GM12878 (cell line): ENCODE results near the gene PDE11A. TPM values are rescaled to one million over a fixed set of nuclear protein-coding genes. Genes with fewer than 3 reads are reported as not detected.

ENCODE experiments used
- ATAC-seq: fragments of 200-7000 bp; cut with Tn5 transposase; 3 replicates; pipeline ENCODE4 v1.9.1; 2020; ENCODE audit warnings: mild to moderate bottlenecking, moderate library complexity
- BruUV-seq: library from RNA; stranded (reverse); fragments of 400-500 nt; replicated peaks from 2 replicates; lab custom pipeline; 2021; lab: Mats Ljungman, UMichigan
- CTCF ChIA-PET: fragments of 300-600 bp; sonication (Branson Sonifier 250); formaldehyde crosslinking; extraction: SDS; loops from one replicate; lab custom pipeline; 2021; ENCODE audit warnings: inconsistent platforms; lab: Yijun Ruan, JAX
- POLR2A ChIA-PET: fragments of 350-600 bp; formaldehyde crosslinking; extraction: SDS; loops from one replicate; lab custom pipeline; 2021; ENCODE audit warnings: inconsistent platforms; lab: Charles Lee
- RAD21 ChIA-PET: fragments of 300-600 bp; sonication (Branson Sonifier 250); formaldehyde crosslinking; loops from one replicate; lab custom pipeline; 2023; ENCODE audit warnings: antibody characterized with exemption; ENCODE audit not compliant: unreplicated experiment; lab: Charles Lee
- SMC1A ChIA-PET: fragments of 300-600 bp; sonication (Branson Sonifier 250); formaldehyde crosslinking; loops from one replicate; lab custom pipeline; 2023; ENCODE audit not compliant: unreplicated experiment, uncharacterized antibody; lab: Charles Lee
- DNase-seq: peaks from one replicate; pipeline ENCODE4 v3.0.0-alpha.2; 2011; ENCODE audit warnings: low read depth, low spot score
- FAIRE-seq: peaks from 3 replicates; lab custom pipeline; 2011; peaks lifted over from hg19 to GRCh38; lab: Jason Lieb, UNC
- H2AFZ ChIP-seq: 2 replicates; pipeline ENCODE4 v1.6.0; 2011; ENCODE audit warnings: low read depth, low read length, control low read depth; ENCODE audit not compliant: control insufficient read depth
- H3K27ac ChIP-seq: 2 replicates; pipeline ENCODE4 v1.5.1; 2011; ENCODE audit warnings: control low read depth; ENCODE audit not compliant: control insufficient read depth, insufficient read depth
- H3K27me3 ChIP-seq, 2 experiments: replicated peaks in 1 of 2; 2 replicates each; pipeline versions ENCODE4 v1.6.0 to v1.6.1; 2011; ENCODE audit warnings: low read length in 1 of 2; ENCODE audit not compliant: control insufficient read depth in 2 of 2, insufficient read depth in 2 of 2
- H3K36me3 ChIP-seq, 2 experiments: 2 replicates each; pipeline ENCODE4 v1.5.1; 2011; ENCODE audit warnings: low read length in 1 of 2; ENCODE audit not compliant: control insufficient read depth in 2 of 2, insufficient read depth in 2 of 2
- H3K4me1 ChIP-seq: 2 replicates; pipeline ENCODE4 v1.6.1; 2011; ENCODE audit warnings: mild to moderate bottlenecking, low read length, moderate library complexity, mixed read lengths; ENCODE audit not compliant: control insufficient read depth, insufficient read depth
- H3K4me2 ChIP-seq: 2 replicates; pipeline ENCODE4 v1.6.0; 2011; ENCODE audit warnings: control low read depth; ENCODE audit not compliant: control insufficient read depth, insufficient read depth
- H3K4me3 ChIP-seq: fragments of 200-600 bp; sonication (generic); 2 replicates; pipeline ENCODE4 v1.5.1; 2016
- H3K79me2 ChIP-seq: 2 replicates; pipeline ENCODE4 v1.6.0; 2011; ENCODE audit warnings: low read length; ENCODE audit not compliant: control insufficient read depth, insufficient read depth
- H3K9ac ChIP-seq: 2 replicates; pipeline ENCODE4 v1.8.0; 2011; ENCODE audit warnings: low read length, control low read depth, mixed read lengths; ENCODE audit not compliant: control insufficient read depth, insufficient read depth
- H3K9me3 ChIP-seq: replicated peaks from 3 replicates; pipeline ENCODE4 v1.5.1; 2011; ENCODE audit warnings: mild to moderate bottlenecking, low read length; ENCODE audit not compliant: control insufficient read depth, insufficient read depth
- H4K20me1 ChIP-seq: 2 replicates; pipeline ENCODE4 v1.6.0; 2011; ENCODE audit not compliant: control insufficient read depth, insufficient read depth
- EZH2 ChIP-seq: IDR thresholded peaks from 2 replicates; pipeline ENCODE4 v1.6.1; 2012; ENCODE audit warnings: low read depth, mild to moderate bottlenecking, control low read depth, inconsistent platforms, low read length, borderline replicate concordance; ENCODE audit not compliant: control insufficient read depth
- JUNB ChIP-seq: IDR thresholded peaks from 2 replicates; pipeline ENCODE4 v1.6.1; 2016; ENCODE audit warnings: antibody characterized with exemption, mild to moderate bottlenecking
- JUND ChIP-seq: IDR thresholded peaks from 2 replicates; pipeline ENCODE4 v1.6.1; 2012; ENCODE audit warnings: low read depth, mild to moderate bottlenecking, low read length, improper control_type of control experiment, moderate library complexity
- MYB ChIP-seq: fragments of 150-350 bp; IDR thresholded peaks from 2 replicates; pipeline ENCODE4 v1.6.1; 2014; ENCODE audit warnings: mild to moderate bottlenecking, low read depth, low read length, borderline replicate concordance
- NFYA ChIP-seq: IDR thresholded peaks from 2 replicates; pipeline ENCODE4 v1.6.1; 2011; ENCODE audit warnings: low read depth, mild to moderate bottlenecking, low read length, improper control_type of control experiment, borderline replicate concordance
- POLR2AphosphoS5 ChIP-seq: IDR thresholded peaks from 2 replicates; pipeline ENCODE4 v1.6.1; 2011; ENCODE audit warnings: mild to moderate bottlenecking, low read length, inconsistent platforms
- RB1 ChIP-seq: fragments of 450-650 bp; formaldehyde crosslinking; IDR thresholded peaks from 2 replicates; pipeline ENCODE4 v1.6.1; 2017; ENCODE audit warnings: mild to moderate bottlenecking, borderline replicate concordance
- SPI1 ChIP-seq: IDR thresholded peaks from 2 replicates; pipeline ENCODE4 v1.6.1; 2011; ENCODE audit warnings: low read depth, mild to moderate bottlenecking, low read length, moderate library complexity, borderline replicate concordance; ENCODE audit not compliant: insufficient read depth
- SREBF1 ChIP-seq: IDR thresholded peaks from 2 replicates; pipeline ENCODE4 v1.6.1; 2012; ENCODE audit warnings: mild to moderate bottlenecking, low read length
- TCF7 ChIP-seq: IDR thresholded peaks from 2 replicates; pipeline ENCODE4 v1.6.1; 2014; ENCODE audit warnings: antibody characterized with exemption, borderline replicate concordance
- ZNF24 ChIP-seq: fragments of 450-650 bp; IDR thresholded peaks from 2 replicates; pipeline ENCODE4 v1.6.1; 2017; ENCODE audit warnings: antibody characterized with exemption, mild to moderate bottlenecking
- WGBS: methylation state at CpG from one replicate; pipeline ENCODE4 v1.1.6; 2016; ENCODE audit warnings: low lambda C conversion rate; ENCODE audit not compliant: insufficient replicate concordance, insufficient coverage; ENCODE audit errors: missing lambda C conversion rate; 5-methylcytosine and 5-hydroxymethylcytosine counted together
- in situ Hi-C: fragments of 300-500 bp; cut with MboI; formaldehyde crosslinking; loops from 9 replicates; pipeline ENCODE4 v1.14.3; 2018; ENCODE audit warnings: mixed read lengths
- intact Hi-C: fragments of 100-400 bp; cut with micrococcal nuclease; formaldehyde crosslinking; loops from one replicate; pipeline ENCODE4 v1.14.2; 2022; ENCODE audit not compliant: unreplicated experiment
- polyA plus RNA-seq, 11 experiments: library from polyadenylated mRNA; depleted of rRNA in 4 of 11; unstranded in 6 of 11; stranded (reverse) in 5 of 11; fragments of >200 nt; fragmentation: Nextera tagmentation in 4 of 11; fragmentation: Illumina TruSeq in 1 of 11; extraction: Ambion mirVana in 4 of 11; extraction: Trizol in 1 of 11; gene quantifications; 1 replicate in 1 of 11; 2 replicates in 10 of 11; pipeline versions ENCODE4 v1.2.1 to v1.2.3, GENCODE V29; 2011 to 2016; ENCODE audit warnings: inconsistent platforms in 2 of 11, missing spikeins in 2 of 11, low read depth in 1 of 11
- total RNA-seq, 4 experiments: library from RNA; depleted of rRNA in 3 of 4; stranded (reverse); fragments of >200 nt in 3 of 4; fragmentation: Illumina TruSeq in 1 of 4; extraction: Trizol in 1 of 4; gene quantifications; 2 replicates each; pipeline versions ENCODE4 v1.2.1 to v1.2.3, GENCODE V29; 2013 to 2021
- TF ChIP-seq, protein P1 (sequence below): fragments of 450-650 bp; formaldehyde crosslinking; IDR thresholded peaks from 2 replicates; pipeline ENCODE4 v1.5.0; 2022; ENCODE audit warnings: mild to moderate bottlenecking, missing genetic modification characterization
- TF ChIP-seq, protein P2 (sequence below): IDR thresholded peaks from 2 replicates; pipeline ENCODE4 v1.6.1; 2012; ENCODE audit warnings: low read depth, low read length, improper control_type of control experiment
- TF ChIP-seq, protein P3 (sequence below): fragments of 150-350 bp; IDR thresholded peaks from 2 replicates; pipeline ENCODE4 v1.6.1; 2016; ENCODE audit warnings: low read depth, low read length

Gene PDE11A
- total and polyA plus RNA-seq, 10 of the 15 experiments (the other 5 are each of a cell fraction or from before 2014, with no cell fraction given): 0.01 to 0.17 (median 0.06) TPM; not detected in 5

DNA sequence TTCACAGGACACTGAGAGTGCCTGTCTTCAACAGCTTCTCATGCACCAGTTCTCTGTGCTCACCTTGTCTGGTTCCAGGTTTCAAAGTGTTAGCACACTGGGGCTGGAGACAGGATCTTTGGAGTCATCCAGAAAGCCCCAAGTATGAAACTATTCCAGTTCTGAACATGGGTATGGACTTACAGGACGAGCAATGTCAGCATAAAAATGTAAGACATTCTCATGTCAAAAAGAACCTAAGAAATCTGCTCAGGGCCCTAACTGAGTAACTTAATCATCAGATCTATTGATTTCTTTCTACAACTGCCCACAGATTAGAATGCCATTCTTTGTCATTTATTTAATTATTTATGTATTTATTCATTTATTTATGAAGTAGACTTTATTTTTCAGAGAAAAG, 495.5 kb downstream of the PDE11A start (continued):
- TF ChIP-seq RB1 (no peak), SREBF1 (no peak), ZNF24 (no peak), NFYA (no peak)
- TF ChIP-seq, protein P1, sequence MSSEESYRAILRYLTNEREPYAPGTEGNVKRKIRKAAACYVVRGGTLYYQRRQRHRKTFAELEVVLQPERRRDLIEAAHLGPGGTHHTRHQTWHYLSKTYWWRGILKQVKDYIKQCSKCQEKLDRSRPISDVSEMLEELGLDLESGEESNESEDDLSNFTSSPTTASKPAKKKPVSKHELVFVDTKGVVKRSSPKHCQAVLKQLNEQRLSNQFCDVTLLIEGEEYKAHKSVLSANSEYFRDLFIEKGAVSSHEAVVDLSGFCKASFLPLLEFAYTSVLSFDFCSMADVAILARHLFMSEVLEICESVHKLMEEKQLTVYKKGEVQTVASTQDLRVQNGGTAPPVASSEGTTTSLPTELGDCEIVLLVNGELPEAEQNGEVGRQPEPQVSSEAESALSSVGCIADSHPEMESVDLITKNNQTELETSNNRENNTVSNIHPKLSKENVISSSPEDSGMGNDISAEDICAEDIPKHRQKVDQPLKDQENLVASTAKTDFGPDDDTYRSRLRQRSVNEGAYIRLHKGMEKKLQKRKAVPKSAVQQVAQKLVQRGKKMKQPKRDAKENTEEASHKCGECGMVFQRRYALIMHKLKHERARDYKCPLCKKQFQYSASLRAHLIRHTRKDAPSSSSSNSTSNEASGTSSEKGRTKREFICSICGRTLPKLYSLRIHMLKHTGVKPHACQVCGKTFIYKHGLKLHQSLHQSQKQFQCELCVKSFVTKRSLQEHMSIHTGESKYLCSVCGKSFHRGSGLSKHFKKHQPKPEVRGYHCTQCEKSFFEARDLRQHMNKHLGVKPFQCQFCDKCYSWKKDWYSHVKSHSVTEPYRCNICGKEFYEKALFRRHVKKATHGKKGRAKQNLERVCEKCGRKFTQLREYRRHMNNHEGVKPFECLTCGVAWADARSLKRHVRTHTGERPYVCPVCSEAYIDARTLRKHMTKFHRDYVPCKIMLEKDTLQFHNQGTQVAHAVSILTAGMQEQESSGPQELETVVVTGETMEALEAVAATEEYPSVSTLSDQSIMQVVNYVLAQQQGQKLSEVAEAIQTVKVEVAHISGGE (CRISPR knock-in tag): no peak

DNA sequence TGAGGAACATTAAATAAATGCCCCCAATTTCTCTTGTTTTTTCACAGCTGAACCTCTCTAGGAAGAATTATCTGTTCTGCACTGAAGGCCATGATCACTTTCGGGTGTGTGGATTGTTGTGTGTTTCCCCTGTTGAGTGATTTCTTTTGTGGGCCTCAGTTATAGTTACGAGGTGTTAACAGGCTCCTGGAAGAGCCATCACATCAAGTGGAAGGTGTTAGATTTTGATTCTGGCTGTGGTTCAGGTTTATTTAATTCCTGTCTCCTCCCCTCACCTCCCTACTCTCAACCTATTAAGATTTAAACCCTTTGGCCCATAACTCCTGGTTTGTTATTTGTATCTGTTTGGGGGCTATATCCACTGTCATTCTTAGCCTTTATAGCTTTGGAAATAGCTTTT, 497.2 kb downstream of the PDE11A start:
- DNase-seq (no peak), FAIRE-seq (no peak), ATAC-seq (no peak)
- intact Hi-C loops: no loop called here
- BruUV-seq: no TSS peak
- in situ Hi-C loops: no loop called here
- H3K27ac ChIP-seq: no peak overlapping the region
- RAD21 ChIA-PET: no interaction called here
- no peaks in the 10 kb centered on the region for H3K4me1 ChIP-seq
- SMC1A ChIA-PET: no interaction called here
- CTCF ChIA-PET: no interaction called here
- H3K79me2 ChIP-seq: no peaks in the 10 kb centered on the region
- 69% methylated on average over 2 of the region's 2 CpGs for WGBS
- POLR2A ChIA-PET: no interaction called here
- H3K27me3 ChIP-seq: no peaks in the 10 kb centered on the region; a peak in 1 of 4 replicates
- no peak overlapping the region for H3K4me3 ChIP-seq
- H3K36me3 ChIP-seq: no peaks in the 10 kb centered on the region
- H2AFZ ChIP-seq: no peak overlapping the region
- no peak overlapping the region for H3K4me2 ChIP-seq
- no peaks in the 10 kb centered on the region for H3K9me3 ChIP-seq
- no peaks in the 10 kb centered on the region for H4K20me1 ChIP-seq
- no peak overlapping the region for H3K9ac ChIP-seq
- TF ChIP-seq SPI1 (no peak), MYB (no peak), TCF7 (no peak), EZH2 (no peak), JUND (no peak), POLR2AphosphoS5 (no peak), JUNB (no peak)
- TF ChIP-seq, protein P2, sequence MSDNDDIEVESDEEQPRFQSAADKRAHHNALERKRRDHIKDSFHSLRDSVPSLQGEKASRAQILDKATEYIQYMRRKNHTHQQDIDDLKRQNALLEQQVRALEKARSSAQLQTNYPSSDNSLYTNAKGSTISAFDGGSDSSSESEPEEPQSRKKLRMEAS: no peak
- TF ChIP-seq, protein P3, sequence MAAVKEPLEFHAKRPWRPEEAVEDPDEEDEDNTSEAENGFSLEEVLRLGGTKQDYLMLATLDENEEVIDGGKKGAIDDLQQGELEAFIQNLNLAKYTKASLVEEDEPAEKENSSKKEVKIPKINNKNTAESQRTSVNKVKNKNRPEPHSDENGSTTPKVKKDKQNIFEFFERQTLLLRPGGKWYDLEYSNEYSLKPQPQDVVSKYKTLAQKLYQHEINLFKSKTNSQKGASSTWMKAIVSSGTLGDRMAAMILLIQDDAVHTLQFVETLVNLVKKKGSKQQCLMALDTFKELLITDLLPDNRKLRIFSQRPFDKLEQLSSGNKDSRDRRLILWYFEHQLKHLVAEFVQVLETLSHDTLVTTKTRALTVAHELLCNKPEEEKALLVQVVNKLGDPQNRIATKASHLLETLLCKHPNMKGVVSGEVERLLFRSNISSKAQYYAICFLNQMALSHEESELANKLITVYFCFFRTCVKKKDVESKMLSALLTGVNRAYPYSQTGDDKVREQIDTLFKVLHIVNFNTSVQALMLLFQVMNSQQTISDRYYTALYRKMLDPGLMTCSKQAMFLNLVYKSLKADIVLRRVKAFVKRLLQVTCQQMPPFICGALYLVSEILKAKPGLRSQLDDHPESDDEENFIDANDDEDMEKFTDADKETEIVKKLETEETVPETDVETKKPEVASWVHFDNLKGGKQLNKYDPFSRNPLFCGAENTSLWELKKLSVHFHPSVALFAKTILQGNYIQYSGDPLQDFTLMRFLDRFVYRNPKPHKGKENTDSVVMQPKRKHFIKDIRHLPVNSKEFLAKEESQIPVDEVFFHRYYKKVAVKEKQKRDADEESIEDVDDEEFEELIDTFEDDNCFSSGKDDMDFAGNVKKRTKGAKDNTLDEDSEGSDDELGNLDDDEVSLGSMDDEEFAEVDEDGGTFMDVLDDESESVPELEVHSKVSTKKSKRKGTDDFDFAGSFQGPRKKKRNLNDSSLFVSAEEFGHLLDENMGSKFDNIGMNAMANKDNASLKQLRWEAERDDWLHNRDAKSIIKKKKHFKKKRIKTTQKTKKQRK: no peak
